Midbrain (tissue), 1 donor: ENCODE measurements around the gene ZNF471.
A peak's percentile ranks its signal among the peaks of the same experiment; 100 is the strongest.

ENCODE experiments used
- DNase-seq: peaks from one replicate; lab custom pipeline; 2025; lab: John Stamatoyannopoulos, UW

The ZNF471 gene

DNA sequence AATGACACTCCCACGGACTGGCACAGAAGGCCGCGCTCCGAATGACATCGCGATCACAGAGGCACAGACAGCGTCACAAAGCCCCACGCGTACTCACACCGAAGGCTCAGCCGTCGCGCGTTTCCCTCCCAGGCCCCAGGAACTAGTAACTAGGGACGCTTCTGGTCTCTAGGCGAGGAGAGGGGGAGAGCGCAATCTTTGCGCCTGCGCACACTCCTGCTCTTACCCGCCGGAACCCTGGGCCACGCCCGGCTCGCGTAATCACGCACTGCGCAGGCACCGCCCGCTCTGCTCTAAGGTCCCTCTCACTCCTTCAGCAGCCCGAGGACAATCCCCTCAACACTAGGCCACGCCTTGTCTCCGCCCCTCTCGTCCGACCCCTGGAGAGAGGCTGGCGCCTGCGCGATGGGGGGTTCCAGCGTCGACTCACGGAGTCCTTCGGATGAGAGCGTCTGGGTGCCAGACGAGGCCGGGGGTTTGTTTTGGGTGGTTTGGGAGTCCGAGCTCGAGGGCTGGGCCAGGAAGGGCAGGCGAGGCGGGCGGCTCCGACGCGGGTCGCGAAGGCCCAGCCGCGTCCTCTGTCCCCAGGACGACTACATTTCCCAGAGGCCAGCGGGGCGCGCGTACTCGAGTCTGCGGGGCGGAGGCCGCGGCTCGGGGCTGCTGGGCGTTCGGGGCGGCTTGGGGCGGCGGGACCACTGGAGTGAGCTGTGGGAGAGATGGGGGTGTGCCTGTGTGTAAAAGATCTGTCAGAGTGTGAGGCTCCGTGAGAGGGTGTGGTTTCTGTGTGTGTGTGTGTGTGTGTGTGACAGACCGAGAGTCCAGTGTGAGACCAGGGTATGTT is at the start of gene ZNF471:
ZNF471 (plus strand) TSS at position 410 of the 844 bp plus-strand sequence. CDS start 3,717 bp downstream, outside the sequence.
- DNase-seq = peak; percentile 99

DNA sequence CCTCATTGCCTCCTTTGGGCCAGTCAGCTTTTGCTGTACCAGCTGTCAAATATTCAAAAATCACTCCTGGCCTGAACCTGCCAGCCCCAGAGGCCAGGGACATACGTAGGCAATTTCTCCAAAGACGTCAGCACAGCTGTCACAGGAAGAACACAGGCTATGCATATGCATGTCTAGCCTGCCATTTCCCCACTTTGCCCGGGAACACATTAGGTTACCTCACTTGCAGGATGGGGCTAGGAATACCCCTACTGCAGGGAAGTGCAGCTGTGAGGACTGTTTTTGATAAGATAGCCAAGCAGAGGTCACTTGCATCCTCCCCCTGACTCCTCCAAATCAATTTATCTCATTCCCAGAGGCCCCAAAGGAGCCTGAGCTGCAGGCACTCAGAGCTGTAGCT is 33.3 kb upstream of the ZNF471 start:
- no peak for DNase-seq

DNA sequence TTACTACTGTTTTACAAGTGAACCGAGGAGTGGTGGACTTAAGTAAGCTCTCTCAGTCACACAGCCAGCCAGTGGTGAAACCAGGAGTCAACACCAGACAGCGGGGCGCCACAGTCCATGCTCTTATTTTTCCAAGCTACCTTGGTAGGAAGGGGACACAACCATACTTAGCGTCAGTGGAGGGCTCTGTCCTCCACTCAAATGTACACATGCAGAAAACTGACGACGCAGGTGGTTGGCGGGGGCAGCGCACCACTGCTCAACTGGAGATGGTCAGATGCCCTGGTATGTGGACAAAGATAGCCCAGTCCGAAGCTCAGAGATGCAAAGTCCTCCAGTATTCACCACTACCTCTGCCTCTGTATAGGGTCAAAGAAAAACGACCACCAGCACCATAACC is 31.6 kb upstream of the ZNF471 start:
- no peak for DNase-seq

DNA sequence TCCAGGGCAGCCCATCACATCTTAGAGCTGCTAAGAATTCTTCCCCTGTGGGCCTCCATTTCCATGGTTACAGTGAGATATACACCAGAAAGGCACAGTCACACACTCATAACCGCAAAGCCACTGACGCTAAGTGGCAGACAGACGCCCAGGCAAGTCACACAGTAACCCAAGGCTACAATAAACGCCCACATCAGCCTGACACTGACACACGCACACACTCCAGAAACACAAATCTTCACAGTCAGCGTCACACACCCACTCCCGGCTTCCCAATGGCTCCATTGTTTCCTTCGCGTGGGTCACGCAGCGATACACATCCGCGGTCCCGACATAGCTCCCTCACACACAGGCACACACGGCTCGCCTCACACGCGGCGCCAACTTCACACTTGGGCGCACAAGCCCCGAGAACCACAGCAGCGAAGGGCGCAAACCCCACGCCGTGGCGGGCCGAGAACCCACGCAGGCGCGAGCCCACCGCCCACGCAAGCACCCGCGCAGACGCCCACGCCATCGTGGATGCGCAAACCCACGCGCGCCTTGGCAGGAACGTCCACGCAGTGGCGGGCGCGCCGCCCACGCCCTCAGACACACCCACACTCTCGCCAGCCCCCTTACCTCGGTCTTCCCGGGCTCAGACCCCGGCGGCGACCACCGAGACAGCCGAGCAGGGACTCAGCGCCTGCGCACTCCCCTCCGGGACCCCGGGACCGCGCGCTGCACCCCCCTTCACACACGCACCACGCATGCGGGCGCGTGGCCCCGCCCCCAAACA is 30.8 kb upstream of the ZNF471 start, which contains the start of gene ZNF667:
ZNF667 (minus strand) TSS at position 695 of the 778 bp plus-strand sequence. CDS start 14,975 bp downstream, outside the sequence.
- DNase-seq = peak; percentile 42

DNA sequence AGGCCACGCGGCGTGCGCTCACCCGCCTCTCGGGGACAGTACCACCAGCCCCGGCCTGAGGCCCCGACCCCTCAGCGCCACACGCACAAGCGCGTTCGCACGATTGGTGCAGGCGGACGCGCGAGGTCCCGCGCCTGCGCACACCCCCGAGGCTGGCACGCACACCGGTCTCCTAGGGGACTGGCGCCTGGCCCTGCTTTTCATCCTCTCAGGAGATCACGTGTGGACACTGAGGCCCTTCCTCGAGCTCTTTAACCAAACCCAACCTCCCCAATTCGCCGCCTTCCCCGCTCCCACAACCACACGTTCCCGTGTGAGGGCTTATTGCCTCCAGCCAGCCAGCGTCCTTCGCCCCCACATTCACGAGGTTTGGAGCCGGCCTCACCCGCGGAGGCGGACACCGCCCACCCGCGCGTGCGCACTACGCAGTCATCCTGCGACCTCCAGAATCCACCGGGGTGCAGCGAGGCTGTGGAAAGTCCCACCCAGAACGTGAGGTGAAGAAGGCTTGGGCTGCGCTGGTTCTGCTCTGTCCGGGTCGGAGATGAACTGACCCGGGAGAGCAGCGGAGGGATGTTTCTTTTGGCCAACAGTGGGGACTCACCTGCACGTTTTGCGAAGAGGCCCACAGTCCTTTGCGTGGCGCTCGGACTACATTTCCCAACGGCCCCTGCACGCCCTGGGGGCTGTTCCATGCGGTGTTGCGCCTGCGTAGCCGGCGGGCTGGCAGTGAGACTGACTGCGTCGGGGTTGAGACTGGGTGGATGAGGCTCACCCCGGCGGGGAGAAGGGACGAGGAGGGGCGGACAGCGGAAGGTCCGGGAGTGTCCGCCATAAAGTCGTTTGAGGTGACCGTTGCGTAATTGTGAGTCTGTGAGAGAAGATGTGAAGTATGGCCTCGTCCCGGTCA is 30.0 kb upstream of the ZNF471 start:
- peak; percentile 93 for DNase-seq

DNA sequence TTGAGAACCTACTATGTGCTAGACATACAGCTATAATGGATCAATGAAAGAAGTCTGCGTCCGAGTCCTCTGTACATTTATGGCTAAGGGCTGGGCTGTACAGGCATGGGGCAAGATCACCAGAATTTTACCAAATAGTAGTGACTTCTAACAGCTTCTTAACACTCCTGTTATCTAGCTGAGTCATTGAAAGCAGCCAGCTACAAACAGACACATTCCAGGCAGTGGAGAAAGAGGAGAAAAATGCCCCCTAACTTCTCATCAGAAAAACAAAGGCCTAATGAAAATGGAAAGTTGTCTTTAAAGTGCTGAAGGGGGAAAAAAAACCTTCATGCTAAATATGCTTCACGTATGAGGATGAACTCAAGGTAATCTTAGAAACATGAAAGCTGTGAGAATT is 16.3 kb upstream of the ZNF471 start:
- DNase-seq = no peak

DNA sequence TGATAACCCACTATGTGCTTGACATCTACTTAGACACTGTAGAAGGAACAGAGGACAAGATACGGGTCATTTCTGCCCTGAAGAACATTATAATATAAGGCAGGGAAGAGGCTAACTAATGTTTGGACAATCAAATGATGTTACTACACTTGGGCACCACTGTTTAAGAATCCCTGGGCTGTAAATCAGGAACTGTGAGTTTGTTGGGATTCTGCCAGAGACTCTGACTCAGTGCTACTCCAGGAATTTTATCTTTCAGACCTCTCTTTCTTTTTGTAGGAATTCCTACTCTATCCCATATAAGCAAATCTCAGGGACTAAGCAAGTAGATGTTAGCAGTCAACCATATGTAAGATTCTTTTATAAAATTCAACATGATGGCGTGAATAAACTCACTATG is 3.1 kb upstream of the ZNF471 start:
- no peak for DNase-seq

DNA sequence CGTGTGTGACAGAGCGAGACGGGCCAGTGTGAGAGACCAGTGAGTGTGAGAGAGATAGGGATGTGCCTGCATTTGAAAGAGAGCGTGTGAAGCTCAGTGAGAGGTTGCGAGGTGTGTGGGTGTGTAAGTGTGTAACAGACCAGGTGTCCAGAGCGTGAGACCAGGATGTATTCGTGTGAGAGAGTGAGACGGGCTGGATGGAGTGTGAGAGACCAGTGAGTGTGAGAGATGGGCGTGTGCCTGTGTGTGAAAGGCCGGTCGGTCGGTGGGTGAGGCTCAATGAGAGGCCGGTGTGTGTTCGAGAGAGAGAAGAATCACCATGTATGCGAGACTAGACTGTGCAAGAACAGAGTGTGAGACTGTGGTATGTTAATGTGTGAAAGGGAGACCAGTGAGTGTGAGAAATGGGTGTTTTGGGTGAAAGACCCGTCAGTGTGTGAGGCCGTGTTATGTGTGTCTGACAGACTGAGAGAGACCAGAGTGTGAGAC is 679 bp downstream of the ZNF471 start:
- DNase-seq = no peak

DNA sequence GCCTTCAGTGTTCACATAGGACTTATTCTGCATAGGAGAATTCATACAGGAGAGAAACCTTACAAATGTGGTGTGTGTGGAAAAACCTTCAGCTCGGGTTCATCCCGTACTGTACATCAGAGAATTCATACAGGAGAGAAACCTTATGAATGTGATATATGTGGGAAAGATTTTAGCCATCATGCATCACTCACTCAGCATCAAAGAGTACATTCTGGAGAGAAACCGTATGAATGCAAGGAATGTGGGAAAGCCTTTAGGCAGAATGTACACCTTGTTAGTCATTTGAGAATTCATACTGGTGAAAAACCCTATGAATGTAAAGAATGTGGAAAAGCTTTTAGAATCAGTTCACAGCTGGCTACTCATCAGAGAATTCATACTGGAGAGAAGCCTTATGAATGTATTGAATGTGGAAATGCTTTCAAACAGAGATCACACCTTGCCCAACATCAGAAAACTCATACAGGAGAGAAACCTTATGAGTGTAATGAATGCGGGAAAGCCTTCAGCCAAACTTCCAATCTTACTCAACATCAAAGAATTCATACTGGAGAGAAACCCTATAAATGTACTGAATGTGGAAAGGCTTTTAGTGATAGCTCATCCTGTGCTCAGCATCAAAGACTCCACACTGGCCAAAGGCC is 17.7 kb downstream of the ZNF471 start:
- DNase-seq = no peak

DNA sequence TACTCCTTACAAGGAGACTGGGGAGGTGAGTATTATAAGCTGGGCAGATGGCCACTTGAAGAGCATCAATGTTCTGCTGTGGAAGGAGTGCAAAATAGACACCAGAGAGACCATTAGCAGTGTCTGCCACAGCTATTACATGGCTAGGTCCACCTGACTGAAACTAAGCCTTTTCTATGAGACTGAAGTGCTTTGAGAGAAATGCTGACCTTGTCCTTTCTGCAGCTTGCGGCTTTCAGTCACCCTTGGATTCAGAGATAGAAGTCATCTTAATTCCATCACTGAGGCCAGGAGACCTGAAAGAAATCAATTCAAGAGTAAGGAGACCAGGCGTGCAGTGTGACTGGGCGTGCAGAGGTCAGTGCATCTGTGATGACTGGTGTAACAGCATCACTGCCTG is 29.8 kb downstream of the ZNF471 start:
- no peak for DNase-seq

DNA sequence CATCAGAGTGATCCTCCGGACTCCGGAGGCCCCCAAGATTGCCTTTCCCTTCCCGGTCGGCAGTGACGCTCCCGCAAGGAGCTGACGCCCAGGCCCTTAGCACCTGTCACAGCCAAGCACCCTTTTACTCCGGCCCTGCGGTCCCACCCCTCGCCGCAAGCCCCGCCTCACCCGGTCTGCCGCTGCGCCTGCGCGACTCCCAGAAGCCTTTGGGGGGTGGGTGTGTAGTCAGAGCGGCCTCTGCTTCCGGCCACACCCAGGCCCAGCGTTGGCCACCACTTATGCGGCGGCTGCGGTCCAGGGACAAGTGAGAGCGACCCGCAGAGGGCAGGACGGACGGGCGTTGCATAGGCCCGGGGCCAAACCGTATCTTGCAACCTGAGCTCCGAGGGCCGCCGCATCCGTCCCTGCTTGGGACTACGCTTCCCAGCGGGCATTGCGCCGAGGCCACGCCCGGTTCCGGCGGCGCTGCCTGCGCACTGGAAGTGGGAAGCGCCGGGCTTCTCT is 30.7 kb downstream of the ZNF471 start:
- peak; percentile 91 for DNase-seq

DNA sequence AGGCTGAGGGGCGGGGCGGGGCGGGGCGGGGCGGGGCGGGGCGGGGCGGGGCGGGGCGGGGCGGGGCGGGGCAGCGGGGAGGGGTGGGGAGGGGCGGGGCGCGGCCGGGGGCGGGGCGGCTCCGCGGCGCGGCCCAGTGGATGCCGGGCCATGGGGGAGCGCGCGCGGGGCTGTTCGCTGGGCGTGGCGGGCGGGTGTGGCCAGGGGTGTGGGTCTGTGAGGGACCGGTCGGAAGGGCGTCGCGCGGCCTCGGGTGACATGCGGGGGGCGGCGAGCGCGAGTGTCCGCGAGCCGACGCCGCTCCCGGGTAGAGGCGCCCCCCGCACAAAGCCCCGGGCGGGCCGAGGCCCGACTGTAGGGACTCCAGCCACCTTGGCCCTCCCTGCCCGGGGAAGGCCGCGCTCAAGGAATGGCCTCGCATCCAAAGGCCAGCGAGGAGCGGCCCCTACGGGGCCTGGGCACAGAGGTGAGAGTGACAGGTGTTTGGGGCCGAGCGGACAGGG is 31.2 kb downstream of the ZNF471 start, which contains the start of gene ZFP28:
ZFP28 (plus strand) TSS at position 188 of the 503 bp plus-strand sequence; CDS start at position 259, 71 bp downstream.
- DNase-seq = peak; percentile 30

DNA sequence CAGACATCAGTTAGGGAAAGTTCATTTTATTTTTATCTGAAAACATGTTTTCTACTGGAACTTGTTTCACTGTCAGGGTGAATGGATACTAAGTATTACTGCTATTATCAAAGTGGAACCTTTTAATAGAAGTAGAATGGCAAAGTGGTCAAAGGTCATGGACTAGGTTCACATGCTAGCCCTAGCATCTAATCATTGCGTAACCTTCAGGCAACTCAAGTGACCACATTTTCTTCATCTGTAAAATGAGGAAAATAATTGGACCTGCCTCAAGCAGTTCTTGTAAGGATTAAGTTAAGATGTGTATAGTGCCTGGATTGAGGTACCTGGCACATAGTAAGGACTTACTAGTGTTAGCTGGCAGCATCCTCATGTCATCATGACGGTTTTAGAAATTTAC is 36.1 kb downstream of the ZNF471 start:
- no peak for DNase-seq

DNA sequence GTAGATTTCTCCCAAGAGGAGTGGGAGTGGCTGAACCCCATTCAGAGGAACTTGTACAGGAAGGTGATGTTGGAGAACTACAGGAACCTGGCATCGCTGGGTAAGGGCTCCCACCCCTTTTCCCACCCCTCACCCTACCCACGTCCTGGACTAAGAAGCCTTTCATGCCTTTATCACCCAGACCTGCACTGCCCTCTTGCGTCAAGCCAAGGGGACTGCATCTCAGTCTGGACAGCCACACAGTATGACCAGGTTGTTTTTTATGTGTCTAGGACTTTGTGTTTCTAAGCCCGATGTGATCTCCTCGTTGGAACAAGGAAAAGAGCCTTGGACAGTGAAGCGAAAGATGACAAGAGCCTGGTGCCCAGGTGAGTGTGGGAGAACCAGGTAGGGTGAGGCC is 39.9 kb downstream of the ZNF471 start:
- DNase-seq = no peak

DNA sequence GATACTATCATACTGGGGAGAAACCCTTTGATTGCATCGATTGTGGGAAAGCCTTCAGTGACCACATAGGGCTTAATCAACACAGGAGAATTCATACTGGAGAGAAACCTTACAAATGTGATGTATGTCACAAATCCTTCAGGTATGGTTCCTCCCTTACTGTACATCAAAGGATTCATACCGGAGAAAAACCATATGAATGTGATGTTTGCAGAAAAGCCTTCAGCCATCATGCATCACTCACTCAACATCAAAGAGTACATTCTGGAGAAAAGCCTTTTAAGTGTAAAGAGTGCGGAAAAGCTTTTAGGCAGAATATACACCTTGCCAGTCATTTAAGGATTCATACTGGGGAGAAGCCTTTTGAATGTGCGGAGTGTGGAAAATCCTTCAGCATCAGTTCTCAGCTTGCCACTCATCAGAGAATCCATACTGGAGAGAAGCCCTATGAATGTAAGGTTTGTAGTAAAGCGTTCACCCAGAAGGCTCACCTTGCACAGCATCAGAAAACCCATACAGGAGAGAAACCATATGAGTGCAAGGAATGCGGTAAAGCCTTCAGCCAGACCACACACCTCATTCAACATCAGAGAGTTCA is 46.7 kb downstream of the ZNF471 start:
- DNase-seq = no peak

DNA sequence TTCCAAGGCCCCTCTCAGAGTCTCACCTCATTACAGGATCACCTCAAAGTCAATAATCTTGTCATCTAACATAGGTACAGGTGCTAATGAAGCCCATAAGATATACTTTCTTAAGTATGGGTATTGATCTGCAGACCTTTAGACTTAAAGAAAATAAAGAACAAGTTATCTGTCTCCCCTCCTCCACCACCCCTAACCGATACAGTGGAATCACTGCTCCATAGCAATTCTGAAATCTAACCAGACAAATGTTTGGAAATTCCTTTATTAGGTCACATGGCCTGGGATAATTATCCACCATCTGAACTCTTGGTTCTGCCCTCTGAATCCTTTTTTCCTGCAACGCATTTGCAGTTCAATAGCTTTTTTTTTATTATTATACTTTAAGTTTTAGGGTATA is 55.1 kb downstream of the ZNF471 start:
- DNase-seq = no peak

DNA sequence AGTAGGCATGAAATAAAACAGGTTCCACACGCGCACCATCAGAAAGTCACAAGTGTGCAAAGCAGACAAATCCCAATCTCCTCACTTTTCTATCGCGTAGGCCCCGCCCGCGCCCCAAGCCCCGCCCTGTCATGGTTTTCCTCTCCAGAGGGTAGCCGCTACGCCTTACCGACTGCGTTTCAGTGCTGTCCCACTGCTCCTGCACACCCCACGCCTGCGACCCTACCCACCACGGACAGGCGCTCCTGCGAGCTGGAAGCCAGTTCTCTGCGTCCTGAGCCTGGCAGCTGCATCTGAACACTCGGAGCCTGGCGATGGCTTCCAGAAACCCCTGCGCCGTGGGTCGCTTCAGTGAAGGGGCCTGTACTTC is 59.2 kb downstream of the ZNF471 start:
- no peak for DNase-seq

DNA sequence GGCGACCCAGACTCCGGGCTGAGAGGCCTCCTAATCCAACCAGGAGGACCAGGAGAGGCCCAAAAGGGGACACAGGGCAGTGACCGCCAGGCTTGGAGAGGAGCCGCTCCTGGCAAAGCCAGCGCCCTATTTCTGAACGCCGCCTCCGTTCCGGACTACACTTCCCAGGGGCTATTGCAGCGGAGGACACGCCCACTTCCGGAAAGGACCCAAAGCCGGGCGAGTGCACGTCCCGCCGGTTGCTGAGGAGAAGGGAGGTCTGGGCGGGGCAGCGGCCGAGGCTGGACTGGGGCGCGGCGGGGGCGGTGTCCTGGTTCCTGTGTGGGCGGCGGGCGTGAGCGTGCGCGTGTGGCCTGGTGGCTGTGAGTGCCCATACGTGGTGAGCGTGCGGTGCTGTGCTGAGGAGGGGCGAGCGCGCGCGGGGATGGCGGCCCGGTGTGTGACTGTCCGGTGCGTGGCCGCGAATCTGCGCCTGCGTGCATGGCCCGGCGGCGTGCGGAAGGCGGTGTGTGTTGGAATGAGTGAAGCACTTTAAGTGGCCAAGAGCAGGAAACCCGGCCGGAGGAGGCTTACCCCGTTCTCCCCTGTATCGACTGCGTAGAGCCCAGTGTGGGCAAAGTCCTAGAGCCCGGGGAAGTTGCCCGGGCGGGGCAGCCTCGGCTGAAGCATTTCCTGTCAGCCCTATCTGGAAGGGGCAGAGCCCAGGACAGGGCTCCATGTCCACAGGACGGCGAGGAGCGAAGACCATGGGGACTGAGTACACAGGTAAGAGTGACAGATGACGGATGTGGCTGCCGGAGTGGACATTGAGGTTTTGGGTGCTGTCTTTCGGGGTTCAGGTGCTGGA is 59.8 kb downstream of the ZNF471 start, which contains the start of gene ZNF470:
ZNF470 (plus strand) TSS at position 195 of the 847 bp plus-strand sequence. CDS start 2,844 bp downstream, outside the sequence.
- DNase-seq = peak; percentile 93

DNA sequence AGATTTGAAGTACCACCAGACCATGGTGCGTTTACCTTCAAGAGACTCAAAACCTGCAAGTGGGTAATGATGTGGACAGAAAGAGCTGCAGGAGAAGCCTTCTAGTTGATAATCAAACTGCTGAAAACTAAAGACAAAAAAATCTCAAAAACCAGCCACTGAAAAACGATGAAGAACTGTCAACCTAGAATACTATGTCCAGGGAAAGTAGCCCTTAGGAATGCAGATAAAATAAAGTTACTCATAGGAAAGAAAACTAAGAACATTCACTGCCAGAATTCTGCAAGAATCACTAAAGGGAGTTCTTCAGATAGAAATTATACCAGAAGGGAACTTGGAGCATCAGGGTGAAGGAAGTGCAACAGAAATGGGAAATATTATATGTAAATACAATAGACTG is 64.9 kb downstream of the ZNF471 start:
- no peak for DNase-seq
